Measurements from ENCODE around the gene L3MBTL4.

- TF ChIP-seq POLR2AphosphoS5 (IDR thresholded peaks at IDR 0.05; ENCODE audit: low read depth, low read length) (no peak), POLR2A (IDR thresholded peaks at IDR 0.05; ENCODE audit: low read depth, low read length) (no peak), TAF1 (IDR thresholded peaks at IDR 0.05; ENCODE audit: low read depth, low read length) (no peak), PAX5 (IDR thresholded peaks at IDR 0.05; ENCODE audit: insufficient read depth, low read length, severe bottlenecking) (no peak), SPI1 (IDR thresholded peaks at IDR 0.05; ENCODE audit: low read depth, low read length) (no peak), POU2F2 (IDR thresholded peaks at IDR 0.05; ENCODE audit: low read depth, low read length) (no peak)
Observed at GRCh38 chr18:6370410-6370809, 44.3 kb downstream of the L3MBTL4 start.

Measured in GM12891 (cell line).